PFSK-1 (cell line): ENCODE results near the gene RSPO3.

Experiments
- FOXP2 ChIP-seq: optimal IDR thresholded peaks from 2 replicates; pipeline ENCODE3; 2011; ENCODE audit warnings: borderline replicate concordance, control low read depth, inconsistent platforms; ENCODE audit not compliant: insufficient read depth; ENCODE audit errors: extremely low read length, extremely low read depth
- POLR2AphosphoS5 ChIP-seq: IDR thresholded peaks from 2 replicates; pipeline ENCODE4 v1.6.1; 2012; ENCODE audit warnings: low read depth, mild to moderate bottlenecking, control low read depth, low read length, moderate library complexity
- REST ChIP-seq, 2 experiments: IDR thresholded peaks; 2 replicates each; pipeline versions ENCODE4 v1.6.1 to v1.8.0; 2011 to 2012; ENCODE audit warnings: low read depth in 2 of 2, low read length in 2 of 2, control low read depth in 1 of 2, inconsistent platforms in 1 of 2, mild to moderate bottlenecking in 1 of 2, moderate library complexity in 1 of 2; ENCODE audit not compliant: insufficient read depth in 1 of 2
- SIN3A ChIP-seq: IDR thresholded peaks from 2 replicates; pipeline ENCODE4 v1.6.1; 2012; ENCODE audit warnings: mild to moderate bottlenecking, low read length, moderate library complexity, borderline replicate concordance; ENCODE audit not compliant: insufficient read depth
- TAF1 ChIP-seq: IDR thresholded peaks from 2 replicates; pipeline ENCODE4 v1.6.1; 2012; ENCODE audit warnings: low read length, control low read depth, borderline replicate concordance; ENCODE audit not compliant: insufficient read depth

The RSPO3 gene

DNA sequence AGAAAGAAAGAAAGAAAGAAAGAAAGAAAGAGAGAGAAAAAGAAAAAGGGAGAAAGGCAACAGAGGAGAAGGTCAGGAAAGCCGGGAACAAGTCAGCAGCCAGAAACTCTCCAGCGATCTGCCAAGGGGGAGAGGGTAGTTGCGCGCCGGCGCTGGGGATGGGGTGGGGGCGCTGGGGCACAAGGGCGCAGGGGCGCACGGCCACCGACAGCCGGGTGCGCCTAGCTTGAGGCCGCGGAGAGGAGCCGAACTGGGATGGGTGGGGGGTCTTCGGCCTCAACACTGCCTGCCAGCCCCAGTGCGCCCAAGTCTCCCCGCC lies 533 bp upstream of the RSPO3 start:
- TF ChIP-seq SIN3A (no peak), TAF1 (no peak), POLR2AphosphoS5 (no peak), REST (IDR thresholded peaks at IDR 0.05; ENCODE audit: insufficient read depth in 1 of 2, low read depth in 2 of 2, low read length in 2 of 2) (no peak), FOXP2 (no peak)

GRCh38 chr6:127119102-127120022 lies 891 bp downstream of the RSPO3 start:
- TF ChIP-seq FOXP2, result no peak
- TF ChIP-seq SIN3A, result no peak
- TF ChIP-seq POLR2AphosphoS5, result no peak

DNA sequence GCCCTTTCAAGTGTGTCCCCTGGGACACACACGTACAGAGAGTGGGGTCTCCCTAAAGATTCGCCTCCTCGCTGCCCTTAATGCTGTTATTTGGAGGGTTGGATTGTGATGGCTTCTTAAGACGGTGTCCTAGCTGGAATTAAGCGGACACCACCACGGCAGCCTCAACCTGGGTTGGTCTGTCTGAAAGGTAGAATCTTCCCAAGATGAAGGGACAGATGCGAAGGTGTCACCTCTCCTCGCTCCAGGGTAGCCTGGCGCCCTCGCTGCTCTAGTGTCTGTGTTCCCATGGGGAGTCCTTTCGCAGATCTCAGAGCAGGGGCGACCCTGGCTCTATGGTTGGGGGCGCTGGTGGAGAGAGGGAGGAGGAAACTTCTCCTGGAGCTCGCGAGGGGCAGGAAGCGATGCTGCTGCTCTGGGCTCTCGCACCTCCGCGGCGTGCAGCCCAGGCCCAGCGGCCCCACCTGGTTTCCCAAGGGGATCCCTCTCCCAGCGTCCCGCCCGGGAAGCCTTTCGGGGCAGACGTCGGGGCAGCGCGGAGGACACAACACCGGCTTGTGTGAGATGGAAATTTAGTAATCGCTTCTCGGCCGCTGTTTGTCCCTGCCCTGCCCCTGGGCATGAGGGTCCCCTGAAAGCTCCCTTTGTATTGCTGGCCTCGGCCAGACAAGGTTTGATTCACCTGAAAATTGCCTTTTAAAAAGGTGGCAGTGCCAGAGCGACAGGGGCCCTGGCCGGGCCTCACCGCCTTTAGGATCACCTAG lies 1.7 kb downstream of the RSPO3 start:
- TF ChIP-seq REST (IDR thresholded peaks at IDR 0.05; ENCODE audit: insufficient read depth in 1 of 2, low read depth in 2 of 2, low read length in 2 of 2) (no peak), TAF1 (no peak), FOXP2 (no peak), POLR2AphosphoS5 (no peak), SIN3A (no peak)

GRCh38 chr6:127120787-127121636 lies 2.5 kb downstream of the RSPO3 start:
- TF ChIP-seq POLR2AphosphoS5, result no peak
- no peak for TF ChIP-seq REST (IDR thresholded peaks at IDR 0.05; ENCODE audit: insufficient read depth in 1 of 2, low read depth in 2 of 2, low read length in 2 of 2)
- TF ChIP-seq FOXP2, result no peak
- TF ChIP-seq SIN3A, result no peak
- TF ChIP-seq TAF1, result no peak

GRCh38 chr6:127121637-127121960 lies 3.1 kb downstream of the RSPO3 start:
- no peak for TF ChIP-seq POLR2AphosphoS5
- no peak for TF ChIP-seq SIN3A
- no peak for TF ChIP-seq TAF1
- no peak for TF ChIP-seq FOXP2
- no peak for TF ChIP-seq REST (IDR thresholded peaks at IDR 0.05; ENCODE audit: insufficient read depth in 1 of 2, low read depth in 2 of 2, low read length in 2 of 2)
